Thoracic aorta (tissue), 2 donors: ENCODE data around the gene PRLR. TPM values are rescaled to one million over a fixed set of nuclear protein-coding genes. Genes with fewer than 3 reads are reported as not detected.

Experiments used
- ATAC-seq: fragments of 150-250 bp; one replicate; pipeline ENCODE4 v1.8.0; 2017; ENCODE audit warnings: low read depth; ENCODE audit not compliant: insufficient number of reproducible peaks, low FRiP score
- DNase-seq: peaks from one replicate; pipeline ENCODE4 v3.0.0-alpha.2; 2020; ENCODE audit warnings: low spot score
- H3K27ac ChIP-seq, 2 donors: fragments of 200-600 bp; sonication (generic); 1 replicate in 1 of 2; 2 replicates in 1 of 2; pipeline ENCODE4 v1.5.1; 2016; ENCODE audit warnings: mild to moderate bottlenecking in 2 of 2, moderate library complexity in 2 of 2
- H3K27me3 ChIP-seq: fragments of 200-600 bp; sonication (generic); replicated peaks from 2 replicates; pipeline ENCODE4 v1.6.0; 2016; ENCODE audit warnings: mild to moderate bottlenecking; ENCODE audit not compliant: insufficient read depth
- H3K36me3 ChIP-seq: fragments of 200-600 bp; sonication (generic); one replicate; pipeline ENCODE4 v1.5.1; 2016
- H3K4me1 ChIP-seq, 2 donors: fragments of 200-600 bp; sonication (generic); 1 replicate in 1 of 2; 2 replicates in 1 of 2; pipeline versions ENCODE4 v1.5.1 to v1.6.0; 2016; ENCODE audit warnings: low read depth in 2 of 2, mild to moderate bottlenecking in 1 of 2; ENCODE audit not compliant: control insufficient read depth in 1 of 2
- H3K4me3 ChIP-seq: fragments of 200-600 bp; sonication (generic); 2 replicates; pipeline ENCODE4 v1.5.1; 2016; ENCODE audit warnings: mild to moderate bottlenecking
- H3K9me3 ChIP-seq: fragments of 200-600 bp; sonication (generic); 2 replicates; pipeline ENCODE4 v1.5.1; 2016
- total RNA-seq, 2 donors: library from RNA; depleted of rRNA; stranded (reverse); fragments of >200 nt; gene quantifications; one replicate each; pipeline versions ENCODE4 v1.1.0 to v1.2.3, GENCODE V29; 2016
- TF ChIP-seq, protein P1 (sequence below): fragments of 200-600 bp; sonication (generic); IDR thresholded peaks from one replicate; pipeline ENCODE4 v1.5.1; 2019; ENCODE audit warnings: antibody characterized with exemption

PRLR gene
- total RNA-seq, 2 donors from 2014 or later = 0.71 to 2.6 TPM

DNA sequence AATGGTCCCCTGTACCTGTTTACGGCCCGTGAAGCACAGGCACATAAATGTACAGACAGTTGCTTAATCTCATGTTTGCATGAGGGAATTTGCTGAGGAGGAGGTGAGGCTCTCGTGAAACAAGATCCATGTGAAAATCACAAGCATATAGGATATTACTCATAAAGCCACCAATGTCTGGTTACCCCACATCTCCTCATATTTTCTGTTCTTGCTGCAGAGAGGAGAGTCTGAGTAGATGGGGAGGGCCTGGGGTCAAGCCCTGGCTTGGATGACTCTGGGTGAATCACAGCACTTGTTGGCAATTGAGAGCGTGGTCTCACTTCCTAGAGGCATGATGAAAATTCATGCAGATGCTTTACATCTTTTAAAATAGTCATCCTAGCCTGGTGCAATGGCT lies 183.5 kb downstream of the PRLR start:
- ATAC-seq (no peak), DNase-seq (no peak)
- H3K4me1 ChIP-seq = no peaks in the 10 kb centered on the region
- H3K4me3 ChIP-seq = no peak overlapping the region
- no peaks in the 10 kb centered on the region for H3K36me3 ChIP-seq
- TF ChIP-seq, protein P1, sequence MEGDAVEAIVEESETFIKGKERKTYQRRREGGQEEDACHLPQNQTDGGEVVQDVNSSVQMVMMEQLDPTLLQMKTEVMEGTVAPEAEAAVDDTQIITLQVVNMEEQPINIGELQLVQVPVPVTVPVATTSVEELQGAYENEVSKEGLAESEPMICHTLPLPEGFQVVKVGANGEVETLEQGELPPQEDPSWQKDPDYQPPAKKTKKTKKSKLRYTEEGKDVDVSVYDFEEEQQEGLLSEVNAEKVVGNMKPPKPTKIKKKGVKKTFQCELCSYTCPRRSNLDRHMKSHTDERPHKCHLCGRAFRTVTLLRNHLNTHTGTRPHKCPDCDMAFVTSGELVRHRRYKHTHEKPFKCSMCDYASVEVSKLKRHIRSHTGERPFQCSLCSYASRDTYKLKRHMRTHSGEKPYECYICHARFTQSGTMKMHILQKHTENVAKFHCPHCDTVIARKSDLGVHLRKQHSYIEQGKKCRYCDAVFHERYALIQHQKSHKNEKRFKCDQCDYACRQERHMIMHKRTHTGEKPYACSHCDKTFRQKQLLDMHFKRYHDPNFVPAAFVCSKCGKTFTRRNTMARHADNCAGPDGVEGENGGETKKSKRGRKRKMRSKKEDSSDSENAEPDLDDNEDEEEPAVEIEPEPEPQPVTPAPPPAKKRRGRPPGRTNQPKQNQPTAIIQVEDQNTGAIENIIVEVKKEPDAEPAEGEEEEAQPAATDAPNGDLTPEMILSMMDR = no peak
- H3K27me3 ChIP-seq = no peaks in the 10 kb centered on the region
- H3K9me3 ChIP-seq = no peaks in the 10 kb centered on the region
- no peak overlapping the region for H3K27ac ChIP-seq

- Histone ChIP-seq H3K4me1 (no peaks in the 10 kb centered on the region), H3K27ac (no peak overlapping the region), H3K4me3 (no peak overlapping the region), H3K27me3 (no peaks in the 10 kb centered on the region), H3K36me3 (no peaks in the 10 kb centered on the region), H3K9me3 (no peaks in the 10 kb centered on the region)
- ATAC-seq (no peak), DNase-seq (no peak)
- TF ChIP-seq, protein P1 = no peak
These were observed 185.0 kb downstream of the PRLR start for GRCh38 chr5:35045280-35045679.

DNA sequence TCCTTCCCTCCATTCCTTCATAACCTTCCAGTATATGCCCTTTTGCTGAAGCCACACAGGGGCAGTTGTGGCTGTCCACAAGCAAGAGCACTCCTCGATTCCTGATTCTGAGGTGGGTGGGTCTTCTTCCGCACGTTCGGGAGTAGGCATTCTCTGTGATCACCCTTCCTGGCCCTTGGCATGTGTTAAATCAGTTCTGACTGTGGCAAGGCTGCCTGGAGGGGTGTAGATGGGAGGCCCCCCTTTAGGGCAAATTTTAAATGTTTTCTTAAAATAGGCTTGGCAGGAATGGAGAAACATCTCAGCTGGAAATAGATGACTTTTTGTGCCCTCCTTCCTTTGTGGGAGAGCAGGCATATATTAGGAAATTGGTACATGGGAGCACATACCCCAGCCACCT lies 185.6 kb downstream of the PRLR start:
- Histone ChIP-seq H3K9me3 (no peaks in the 10 kb centered on the region), H3K4me1 (no peaks in the 10 kb centered on the region), H3K27me3 (no peaks in the 10 kb centered on the region), H3K27ac (no peak overlapping the region), H3K4me3 (no peak overlapping the region), H3K36me3 (no peaks in the 10 kb centered on the region)
- TF ChIP-seq, protein P1 = no peak
- no peak for DNase-seq
- no peak for ATAC-seq

GRCh38 chr5:35042781-35043180 lies 187.5 kb downstream of the PRLR start:
- no peaks in the 10 kb centered on the region for H3K36me3 ChIP-seq
- no peak overlapping the region for H3K27ac ChIP-seq
- no peak for DNase-seq
- no peaks in the 10 kb centered on the region for H3K27me3 ChIP-seq
- H3K4me1 ChIP-seq = no peaks in the 10 kb centered on the region
- TF ChIP-seq, protein P1 = no peak
- no peaks in the 10 kb centered on the region for H3K9me3 ChIP-seq
- H3K4me3 ChIP-seq = no peak overlapping the region
- no peak for ATAC-seq

DNA sequence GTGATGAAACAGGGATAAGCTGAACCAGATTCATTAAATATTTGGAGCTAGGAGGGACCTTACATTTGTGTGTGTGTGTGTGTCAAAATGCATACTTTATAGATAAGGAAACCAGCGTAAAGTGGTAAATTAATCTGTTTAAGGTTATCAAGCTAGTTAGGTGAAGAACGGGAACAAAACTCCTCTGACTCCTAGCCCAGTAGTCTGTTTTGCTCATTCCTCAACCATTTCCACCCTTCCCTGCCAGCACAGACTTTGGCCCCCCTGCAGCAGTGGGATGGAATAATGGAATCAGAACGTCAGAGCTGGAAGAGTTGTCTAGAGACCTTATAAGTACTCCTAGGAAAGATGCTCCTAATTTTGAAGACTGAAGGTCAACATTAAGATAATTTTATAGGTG lies 189.0 kb downstream of the PRLR start:
- DNase-seq (no peak), ATAC-seq (no peak)
- no peaks in the 10 kb centered on the region for H3K27me3 ChIP-seq
- no peaks in the 10 kb centered on the region for H3K9me3 ChIP-seq
- no peak overlapping the region for H3K4me3 ChIP-seq
- H3K36me3 ChIP-seq = no peaks in the 10 kb centered on the region
- TF ChIP-seq, protein P1 = no peak
- H3K27ac ChIP-seq = no peak overlapping the region
- H3K4me1 ChIP-seq = no peaks in the 10 kb centered on the region
